Rectal smooth muscle tissue (tissue), 1 donor: ENCODE data around the gene DCDC2.
"Not testable (repeated sequence)": the region's sequence is repeated elsewhere in the genome, so short reads cannot be mapped to it uniquely, and the experiment has no call there.

Experiments used
- H3K27ac ChIP-seq: one replicate; pipeline ENCODE4 v1.7.0; 2013; ENCODE audit warnings: low read depth, low read length, inconsistent platforms
- H3K27me3 ChIP-seq: one replicate; pipeline ENCODE4 v1.7.0; 2013; ENCODE audit warnings: low read length; ENCODE audit not compliant: control insufficient read depth, insufficient read depth
- H3K36me3 ChIP-seq: one replicate; pipeline ENCODE4 v1.7.0; 2013; ENCODE audit warnings: low read length; ENCODE audit not compliant: control insufficient read depth, insufficient read depth
- H3K4me1 ChIP-seq: one replicate; pipeline ENCODE4 v1.7.0; 2013; ENCODE audit warnings: low read length; ENCODE audit not compliant: control insufficient read depth, insufficient read depth
- H3K4me3 ChIP-seq: one replicate; pipeline ENCODE4 v1.7.0; 2013; ENCODE audit warnings: low read length
- H3K9ac ChIP-seq: one replicate; pipeline ENCODE4 v1.7.0; 2013; ENCODE audit warnings: low read length

Gene DCDC2

GRCh38 chr6:24238700-24239099, 119.2 kb downstream of the DCDC2 start:
- H3K27me3 ChIP-seq: no peaks in the 10 kb centered on the region
- H3K4me3 ChIP-seq: no peak overlapping the region
- H3K4me1 ChIP-seq: peaks cover 5% of the 10 kb centered on the region
- H3K9ac ChIP-seq: no peak overlapping the region
- no peak overlapping the region for H3K27ac ChIP-seq
- H3K36me3 ChIP-seq: no peaks in the 10 kb centered on the region

- not testable (repeated sequence) for H3K36me3 ChIP-seq, H3K9ac ChIP-seq, H3K27me3 ChIP-seq
These were observed 121.1 kb downstream of the DCDC2 start for GRCh38 chr6:24236779-24237178.

GRCh38 chr6:24233813-24234442, 123.9 kb downstream of the DCDC2 start:
- Histone ChIP-seq H3K4me1 (peaks cover 3% of the 10 kb centered on the region), H3K27ac (no peak overlapping the region), H3K4me3 (no peak overlapping the region), H3K36me3 (no peaks in the 10 kb centered on the region), H3K9ac (no peak overlapping the region), H3K27me3 (no peaks in the 10 kb centered on the region)

More at GRCh38 chr6:24236779-24237178, 121.1 kb downstream of the DCDC2 start:
- not testable (repeated sequence) for H3K4me3 ChIP-seq, H3K4me1 ChIP-seq, H3K27ac ChIP-seq

GRCh38 chr6:24231438-24231977, 126.4 kb downstream of the DCDC2 start:
- Histone ChIP-seq H3K36me3 (no peaks in the 10 kb centered on the region), H3K4me1 (peaks cover 6% of the 10 kb centered on the region), H3K27ac (no peak overlapping the region), H3K4me3 (no peak overlapping the region), H3K27me3 (no peaks in the 10 kb centered on the region), H3K9ac (no peak overlapping the region)

- H3K27ac ChIP-seq: no peak overlapping the region
These were observed 128.0 kb downstream of the DCDC2 start for GRCh38 chr6:24229696-24230405.

GRCh38 chr6:24228681-24229255, 129.1 kb downstream of the DCDC2 start:
- no peak overlapping the region for H3K9ac ChIP-seq
- peaks cover 6% of the 10 kb centered on the region for H3K4me1 ChIP-seq
- no peaks in the 10 kb centered on the region for H3K36me3 ChIP-seq
- no peaks in the 10 kb centered on the region for H3K27me3 ChIP-seq
- H3K4me3 ChIP-seq: no peak overlapping the region
- no peak overlapping the region for H3K27ac ChIP-seq

More at GRCh38 chr6:24229696-24230405, 128.0 kb downstream of the DCDC2 start:
- Histone ChIP-seq H3K9ac (no peak overlapping the region), H3K36me3 (no peaks in the 10 kb centered on the region), H3K4me1 (peaks cover 6% of the 10 kb centered on the region), H3K4me3 (no peak overlapping the region), H3K27me3 (no peaks in the 10 kb centered on the region)

- Histone ChIP-seq H3K4me1 (peaks cover 6% of the 10 kb centered on the region), H3K36me3 (no peaks in the 10 kb centered on the region), H3K9ac (no peak overlapping the region), H3K27ac (no peak overlapping the region), H3K27me3 (no peaks in the 10 kb centered on the region), H3K4me3 (no peak overlapping the region)
These were observed 129.7 kb downstream of the DCDC2 start for GRCh38 chr6:24228123-24228522.

GRCh38 chr6:24227556-24227955, 130.3 kb downstream of the DCDC2 start:
- H3K27me3 ChIP-seq: no peaks in the 10 kb centered on the region
- no peak overlapping the region for H3K9ac ChIP-seq
- H3K36me3 ChIP-seq: no peaks in the 10 kb centered on the region
- H3K4me1 ChIP-seq: peaks cover 6% of the 10 kb centered on the region
- no peak overlapping the region for H3K4me3 ChIP-seq
- H3K27ac ChIP-seq: no peak overlapping the region

GRCh38 chr6:24226541-24226940, 131.3 kb downstream of the DCDC2 start:
- H3K36me3 ChIP-seq: no peaks in the 10 kb centered on the region
- H3K9ac ChIP-seq: no peak overlapping the region
- H3K27ac ChIP-seq: no peak overlapping the region
- peaks cover 6% of the 10 kb centered on the region for H3K4me1 ChIP-seq
- no peaks in the 10 kb centered on the region for H3K27me3 ChIP-seq
- H3K4me3 ChIP-seq: no peak overlapping the region

GRCh38 chr6:24225838-24226237, 132.0 kb downstream of the DCDC2 start:
- H3K27ac ChIP-seq: no peak overlapping the region
- peaks cover 3% of the 10 kb centered on the region for H3K4me1 ChIP-seq
- no peak overlapping the region for H3K4me3 ChIP-seq
- no peak overlapping the region for H3K9ac ChIP-seq
- H3K36me3 ChIP-seq: no peaks in the 10 kb centered on the region
- H3K27me3 ChIP-seq: no peaks in the 10 kb centered on the region

- Histone ChIP-seq H3K27me3 (no peaks in the 10 kb centered on the region), H3K27ac (no peak overlapping the region), H3K4me3 (no peak overlapping the region), H3K4me1 (peaks cover 3% of the 10 kb centered on the region), H3K36me3 (no peaks in the 10 kb centered on the region), H3K9ac (no peak overlapping the region)
These were observed 134.5 kb downstream of the DCDC2 start for GRCh38 chr6:24223115-24223919.

GRCh38 chr6:24219670-24220069, 138.2 kb downstream of the DCDC2 start:
- H3K4me3 ChIP-seq: no peak overlapping the region
- no peaks in the 10 kb centered on the region for H3K27me3 ChIP-seq
- H3K4me1 ChIP-seq: no peaks in the 10 kb centered on the region
- no peak overlapping the region for H3K9ac ChIP-seq
- no peaks in the 10 kb centered on the region for H3K36me3 ChIP-seq
- H3K27ac ChIP-seq: no peak overlapping the region
